Gastroesophageal sphincter (tissue), 3 donors: ENCODE measurements around the gene GDF7.

ENCODE experiments used
- CTCF ChIP-seq, 4 experiments: fragments of 200-600 bp in 2 of 4; fragments of 450-650 bp in 2 of 4; sonication (generic) in 1 of 4; IDR thresholded peaks; one replicate each; pipeline ENCODE4 v1.5.1; 2017 to 2019; ENCODE audit warnings: antibody characterized with exemption in 4 of 4, mild to moderate bottlenecking in 2 of 4, moderate library complexity in 2 of 4
- EP300 ChIP-seq: sonication (generic); formaldehyde crosslinking; IDR thresholded peaks from one replicate; pipeline ENCODE4 v1.6.1; 2017; ENCODE audit warnings: antibody characterized with exemption, mild to moderate bottlenecking
- POLR2A ChIP-seq, 2 donors: fragments of 450-650 bp; IDR thresholded peaks; one replicate each; pipeline ENCODE4 v1.6.1; 2017; ENCODE audit warnings: antibody characterized with exemption in 2 of 2, mild to moderate bottlenecking in 2 of 2, moderate library complexity in 1 of 2

GRCh38 chr2:20627712-20628380 is 39.1 kb upstream of the GDF7 start:
- TF ChIP-seq CTCF (IDR thresholded peaks at IDR 0.05) (no peak), POLR2A (IDR thresholded peaks at IDR 0.05) (no peak), EP300 (no peak)
